ENCODE data around the gene BEST1. TPM values are rescaled to one million over a fixed set of nuclear protein-coding genes. Genes with fewer than 3 reads are reported as not detected.
A peak's percentile ranks its signal among the peaks of the same experiment; 100 is the strongest.

Gene BEST1
- total RNA-seq, 4 donors from 2014 or later = 0.08 to 2.7 (median 0.39) TPM

- WGBS, 2 donors = 85 to 94% methylated on average over 5 to 14 of the region's 21 CpGs
- no peak for TF ChIP-seq POLR2A (IDR thresholded peaks at IDR 0.05)
- TF ChIP-seq CTCF (IDR thresholded peaks at IDR 0.05) = no peak
- Histone ChIP-seq H3K27me3 (peaks cover 0 to 7% (median 0%) of the 10 kb centered on the region in 4 donors), H3K4me1 (peaks cover 5 to 45% (median 6%) of the 10 kb centered on the region in 3 donors), H3K4me3 (no peak overlapping the region), H3K27ac (peak overlapping the region in 1 of 4 donors; percentile 63), H3K9me3 (no peaks in the 10 kb centered on the region), H3K36me3 (peaks cover 0 to 37% (median 6%) of the 10 kb centered on the region in 3 donors)
- intact Hi-C loops (cut with DNase I) = no loop called here
- no peak for DNase-seq
Measured at GRCh38 chr11:61907871-61908729, 42.1 kb upstream of the BEST1 start.

- TF ChIP-seq CTCF (IDR thresholded peaks at IDR 0.05) (no peak), POLR2A (IDR thresholded peaks at IDR 0.05) (no peak)
- Histone ChIP-seq H3K4me1 (peaks cover 5 to 53% (median 6%) of the 10 kb centered on the region in 3 donors), H3K4me3 (no peak overlapping the region), H3K27ac (peak overlapping the region in 2 of 4 donors; percentile 39 to 63), H3K36me3 (peaks cover 0 to 37% (median 6%) of the 10 kb centered on the region in 3 donors), H3K9me3 (no peaks in the 10 kb centered on the region), H3K27me3 (peaks cover 0 to 7% (median 0%) of the 10 kb centered on the region in 4 donors)
- WGBS, 2 donors = 71 to 76% methylated on average over 3 of the region's 10 CpGs
- no peak for DNase-seq
- intact Hi-C loops (cut with DNase I) = no loop called here
Measured at GRCh38 chr11:61908730-61909316, 41.3 kb upstream of the BEST1 start.

GRCh38 chr11:61910187-61911127, 39.7 kb upstream of the BEST1 start:
- peaks cover 5 to 67% (median 6%) of the 10 kb centered on the region in 3 donors for H3K4me1 ChIP-seq
- no peak for DNase-seq
- TF ChIP-seq POLR2A (IDR thresholded peaks at IDR 0.05) = no peak
- TF ChIP-seq CTCF (IDR thresholded peaks at IDR 0.05) = no peak
- intact Hi-C loops (cut with DNase I) = no loop called here
- 81 to 82% methylated on average over 11 of the region's 13 CpGs for WGBS, 2 donors
- H3K4me3 ChIP-seq = no peak overlapping the region
- peaks cover 0 to 5% (median 0%) of the 10 kb centered on the region in 4 donors for H3K27me3 ChIP-seq
- no peaks in the 10 kb centered on the region for H3K9me3 ChIP-seq
- H3K36me3 ChIP-seq = peaks cover 0 to 26% (median 6%) of the 10 kb centered on the region in 3 donors
- peak overlapping the region in 2 of 4 donors; percentile 11 to 40 for H3K27ac ChIP-seq

- 76 to 78% methylated on average over 4 to 6 of the region's 7 CpGs for WGBS, 2 donors
- TF ChIP-seq POLR2A (IDR thresholded peaks at IDR 0.05) (no peak), CTCF (IDR thresholded peaks at IDR 0.05) (no peak)
- no peaks in the 10 kb centered on the region for H3K9me3 ChIP-seq
- H3K4me1 ChIP-seq = peaks cover 5 to 74% (median 6%) of the 10 kb centered on the region in 3 donors
- H3K4me3 ChIP-seq = no peak overlapping the region
- peaks cover 0 to 18% (median 6%) of the 10 kb centered on the region in 3 donors for H3K36me3 ChIP-seq
- peak overlapping the region in 2 of 4 donors; percentile 11 to 25 for H3K27ac ChIP-seq
- intact Hi-C loops (cut with DNase I) = no loop called here
- peaks cover 0 to 11% (median 0%) of the 10 kb centered on the region in 4 donors for H3K27me3 ChIP-seq
- no peak for DNase-seq
Measured at GRCh38 chr11:61911128-61911700, 38.9 kb upstream of the BEST1 start.

Measured in esophagus squamous epithelium (tissue), 5 donors.